SU-DHL-6 (cell line): ENCODE data around the gene LPIN1.
A peak's percentile ranks its signal among the peaks of the same experiment; 100 is the strongest.

Experiments
- H2AFZ ChIP-seq: fragments of 200-600 bp; sonication (generic); 2 replicates; pipeline ENCODE4 v1.6.1; 2014; ENCODE audit warnings: low read depth, mild to moderate bottlenecking, moderate library complexity, mixed read lengths, antibody characterized with exemption, low read length; ENCODE audit not compliant: severe bottlenecking
- H3F3A ChIP-seq: fragments of 200-600 bp; shearing (Covaris generic); 2 replicates; pipeline ENCODE4 v1.6.0; 2016; ENCODE audit warnings: antibody characterized with exemption, mild to moderate bottlenecking; ENCODE audit not compliant: insufficient read depth
- H3K27ac ChIP-seq: fragments of 200-600 bp; sonication (generic); 2 replicates; pipeline ENCODE4 v1.5.1; 2016; ENCODE audit warnings: low read depth, mild to moderate bottlenecking, low read length, moderate library complexity, mixed read lengths
- H3K27me3 ChIP-seq: fragments of 200-600 bp; sonication (generic), shearing (Covaris generic); 2 replicates; pipeline ENCODE4 v1.6.0; 2014; ENCODE audit warnings: mild to moderate bottlenecking, low read length
- H3K36me3 ChIP-seq: fragments of 200-600 bp; sonication (generic); 2 replicates; pipeline ENCODE4 v1.6.1; 2014; ENCODE audit warnings: mild to moderate bottlenecking, low read length, mixed read lengths
- H3K4me2 ChIP-seq: fragments of 300-600, 200-600 bp; shearing (Covaris generic), sonication (generic); 2 replicates; pipeline ENCODE4 v1.6.0; 2014; ENCODE audit warnings: low read length, low read depth, mild to moderate bottlenecking; ENCODE audit not compliant: poor library complexity, severe bottlenecking
- H3K4me3 ChIP-seq: fragments of 200-600 bp; sonication (generic); 2 replicates; pipeline ENCODE4 v1.5.1; 2014; ENCODE audit warnings: antibody characterized with exemption, low read length, mild to moderate bottlenecking, mixed read lengths; ENCODE audit not compliant: insufficient read depth, poor library complexity, severe bottlenecking
- H3K79me2 ChIP-seq: fragments of 200-600 bp; sonication (generic); 2 replicates; pipeline ENCODE4 v1.6.1; 2014; ENCODE audit warnings: mild to moderate bottlenecking, low read length, moderate library complexity; ENCODE audit not compliant: insufficient read depth
- H3K9ac ChIP-seq: fragments of 200-600 bp; sonication (generic); 2 replicates; pipeline ENCODE4 v1.7.0; 2014; ENCODE audit warnings: mild to moderate bottlenecking, low read length
- H3K9me2 ChIP-seq: fragments of 200-600 bp; sonication (generic); replicated peaks from 2 replicates; pipeline ENCODE4 v1.6.1; 2014; ENCODE audit warnings: low read length; ENCODE audit not compliant: insufficient read depth
- H3K9me3 ChIP-seq: fragments of 200-600 bp; sonication (generic); 2 replicates; pipeline ENCODE4 v1.6.1; 2014; ENCODE audit warnings: low read length, mixed read lengths; ENCODE audit not compliant: insufficient read depth
- H4K20me1 ChIP-seq: fragments of 200-600 bp; sonication (generic); 2 replicates; pipeline ENCODE4 v1.6.1; 2014; ENCODE audit warnings: low read depth, mild to moderate bottlenecking, antibody characterized with exemption, low read length, moderate library complexity, mixed read lengths
- CTCF ChIP-seq: fragments of 200-600 bp; sonication (generic); IDR thresholded peaks from one replicate; pipeline ENCODE4 v1.5.1; 2017; ENCODE audit warnings: antibody characterized with exemption, mild to moderate bottlenecking, low read length, moderate library complexity; ENCODE audit not compliant: insufficient read depth, poor library complexity, severe bottlenecking
- EZH2phosphoT487 ChIP-seq: fragments of 200-600 bp; sonication (generic), shearing (Covaris generic); conservative IDR thresholded peaks from 2 replicates; pipeline ENCODE4 v1.6.1; 2018; ENCODE audit warnings: mild to moderate bottlenecking, antibody characterized with exemption, low read length, moderate library complexity, mixed read lengths

LPIN1 gene

GRCh38 chr2:11754700-11755015 is 8.2 kb downstream of the LPIN1 start:
- Histone ChIP-seq H3K27me3 (no peaks in the 10 kb centered on the region), H3K79me2 (peaks cover 77% of the 10 kb centered on the region)

GRCh38 chr2:11757101-11757500 is 10.7 kb downstream of the LPIN1 start:
- Histone ChIP-seq H2AFZ (no peak overlapping the region), H3K9me2 (no peaks in the 10 kb centered on the region), H3K27ac (peak overlapping the region; percentile 98), H3K9ac (peak overlapping the region; percentile 5), H3F3A (peaks cover 46% of the 10 kb centered on the region), H4K20me1 (0 out of 2 replicates have a peak, but pooled peaks cover 3% of the 10 kb centered on the region), H3K4me3 (no peak overlapping the region), H3K79me2 (peaks cover 79% of the 10 kb centered on the region), H3K27me3 (no peaks in the 10 kb centered on the region), H3K9me3 (no peaks in the 10 kb centered on the region), H3K4me2 (peak overlapping the region; percentile 65), H3K36me3 (peaks cover 8% of the 10 kb centered on the region; the same call in 1 of the 2 replicates)
- TF ChIP-seq CTCF (no peak), EZH2phosphoT487 (no peak)

More at GRCh38 chr2:11754700-11755015, 8.2 kb downstream of the LPIN1 start:
- TF ChIP-seq EZH2phosphoT487: no peak
- TF ChIP-seq CTCF: no peak
- peaks cover 8% of the 10 kb centered on the region; the same call in 1 of the 2 replicates for H3K36me3 ChIP-seq
- H3K9me2 ChIP-seq: no peaks in the 10 kb centered on the region
- H3K9ac ChIP-seq: peak overlapping the region; percentile 56
- peaks cover 68% of the 10 kb centered on the region for H3F3A ChIP-seq
- peak overlapping the region; percentile 65 for H3K4me2 ChIP-seq
- H2AFZ ChIP-seq: no peak overlapping the region
- no peaks in the 10 kb centered on the region for H3K9me3 ChIP-seq
- H3K4me3 ChIP-seq: peak overlapping the region; percentile 45
- peak overlapping the region; percentile 98 for H3K27ac ChIP-seq
- 0 out of 2 replicates have a peak, but pooled peaks cover 3% of the 10 kb centered on the region for H4K20me1 ChIP-seq

GRCh38 chr2:11758187-11758586 is 11.8 kb downstream of the LPIN1 start:
- H3K9me2 ChIP-seq: no peaks in the 10 kb centered on the region
- no peak overlapping the region for H3K4me2 ChIP-seq
- peak overlapping the region; percentile 98; the same call in 1 of the 2 replicates for H3K27ac ChIP-seq
- H3F3A ChIP-seq: peaks cover 39% of the 10 kb centered on the region
- no peak overlapping the region for H2AFZ ChIP-seq
- no peak overlapping the region for H3K9ac ChIP-seq
- H3K27me3 ChIP-seq: no peaks in the 10 kb centered on the region
- H3K4me3 ChIP-seq: no peak overlapping the region
- H4K20me1 ChIP-seq: 0 out of 2 replicates have a peak, but pooled peaks cover 3% of the 10 kb centered on the region
- no peak for TF ChIP-seq CTCF
- TF ChIP-seq EZH2phosphoT487: no peak
- H3K9me3 ChIP-seq: no peaks in the 10 kb centered on the region
- peaks cover 8% of the 10 kb centered on the region; the same call in 1 of the 2 replicates for H3K36me3 ChIP-seq
- H3K79me2 ChIP-seq: peaks cover 79% of the 10 kb centered on the region
